CD4-positive, alpha-beta T cell (primary cell): ENCODE data around the gene CFAP20DC. TPM values are rescaled to one million over a fixed set of nuclear protein-coding genes. Genes with fewer than 3 reads are reported as not detected.

Experiments used
- ATAC-seq: fragments of 200-7000 bp; cut with Tn5 transposase; one replicate; pipeline ENCODE4 v1.10.0; 2022; ENCODE audit warnings: mild to moderate bottlenecking; ENCODE audit not compliant: poor library complexity
- CTCF ChIA-PET: fragments of 350-600 bp; sonication (Branson Sonifier 250); formaldehyde crosslinking; loops from one replicate; lab custom pipeline; 2021; ENCODE audit warnings: antibody characterized with exemption, inconsistent platforms; lab: Charles Lee
- POLR2A ChIA-PET: fragments of 350-600 bp; sonication (Branson Sonifier 250); formaldehyde crosslinking; loops from one replicate; lab custom pipeline; 2021; ENCODE audit warnings: antibody characterized with exemption, inconsistent platforms; lab: Charles Lee
- DNase-seq, 14 experiments: peaks; one replicate each; pipeline ENCODE4 v3.0.0-alpha.2; 2013 to 2020; ENCODE audit warnings: mixed read lengths in 2 of 14
- H3K27ac ChIP-seq, 2 donors: one replicate each; pipeline versions ENCODE4 v1.5.1 to v1.7.0; 2013; ENCODE audit warnings: low read length in 2 of 2, low read depth in 1 of 2, mild to moderate bottlenecking in 1 of 2
- H3K27me3 ChIP-seq, 2 experiments: 1 replicate in 1 of 2; 2 replicates in 1 of 2; pipeline versions ENCODE4 v1.6.1 to v1.7.0; 2013; ENCODE audit warnings: low read length in 2 of 2, control low read depth in 1 of 2, mild to moderate bottlenecking in 1 of 2, moderate library complexity in 1 of 2; ENCODE audit not compliant: insufficient read depth in 2 of 2, control insufficient read depth in 1 of 2
- H3K36me3 ChIP-seq: one replicate; pipeline ENCODE4 v1.6.1; 2013; ENCODE audit warnings: low read length, control low read depth; ENCODE audit not compliant: insufficient read depth
- H3K4me1 ChIP-seq: one replicate; pipeline ENCODE4 v1.6.1; 2013; ENCODE audit warnings: low read length, control low read depth; ENCODE audit not compliant: insufficient read depth
- H3K4me3 ChIP-seq: one replicate; pipeline ENCODE4 v1.5.1; 2013; ENCODE audit warnings: mild to moderate bottlenecking, low read length, moderate library complexity
- H3K9me3 ChIP-seq, 2 experiments: 1 replicate in 1 of 2; 2 replicates in 1 of 2; pipeline versions ENCODE4 v1.6.1 to v1.7.0; 2013; ENCODE audit warnings: low read length in 2 of 2, mild to moderate bottlenecking in 2 of 2, control low read depth in 1 of 2, moderate library complexity in 1 of 2; ENCODE audit not compliant: control insufficient read depth in 1 of 2, insufficient read depth in 1 of 2
- H3K27ac Mint-ChIP-seq: one replicate; pipeline ENCODE4 v1.8.0; 2020; ENCODE audit warnings: mixed read lengths
- H3K27me3 Mint-ChIP-seq: one replicate; pipeline ENCODE4 v1.8.0; 2021; ENCODE audit warnings: mixed read lengths
- H3K36me3 Mint-ChIP-seq: one replicate; pipeline ENCODE4 v1.8.0; 2021; ENCODE audit warnings: low read depth, mixed read lengths
- H3K4me1 Mint-ChIP-seq: one replicate; pipeline ENCODE4 v1.8.0; 2021; ENCODE audit warnings: low read depth, mixed read lengths
- H3K4me3 Mint-ChIP-seq: one replicate; pipeline ENCODE4 v1.8.0; 2020; ENCODE audit warnings: mild to moderate bottlenecking, mixed read lengths
- H3K9me3 Mint-ChIP-seq: one replicate; pipeline ENCODE4 v1.8.0; 2020; ENCODE audit warnings: mixed read lengths
- intact Hi-C, 2 experiments: fragments of 100-400 bp; cut with DNase I in 1 of 2; cut with micrococcal nuclease in 1 of 2; formaldehyde crosslinking; loops; one replicate each; pipeline versions ENCODE4 v1.15.1 to v1.9.0; 2023 to 2025; cut with DNase I, micrococcal nuclease
- total RNA-seq, 174 experiments: library from RNA in 2 of 174; stranded (reverse) in 2 of 174; gene quantifications; one replicate each; pipeline ENCODE4 v1.2.3 and lab custom pipeline; 2021 to 2026
- TF ChIP-seq, protein P1 (sequence below): fragments of 200-600 bp; IDR thresholded peaks from one replicate; pipeline ENCODE4 v1.8.0; 2022; ENCODE audit warnings: antibody characterized with exemption, mild to moderate bottlenecking

CFAP20DC gene
- total RNA-seq, 2 experiments from 2014 or later, result 0.11 to 0.20 TPM

DNA sequence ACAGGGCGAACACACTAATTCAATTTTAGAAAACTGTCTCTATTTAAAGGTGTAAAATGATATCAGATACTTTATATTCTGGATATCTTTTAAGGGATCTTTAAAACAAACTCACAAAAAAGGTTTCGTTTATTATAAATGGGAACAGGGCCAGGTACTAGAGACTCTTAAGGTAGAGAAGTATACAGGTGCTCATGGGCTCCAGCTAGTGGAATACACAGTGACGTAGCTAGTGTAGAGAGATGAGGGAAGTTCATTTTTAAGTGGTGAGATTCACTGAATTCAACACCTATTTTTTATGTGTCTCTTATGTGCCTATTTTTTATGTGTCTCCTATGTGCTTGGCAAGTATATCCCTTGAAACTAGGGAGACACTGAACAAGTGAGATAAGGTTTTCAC is 250.6 kb downstream of the CFAP20DC start:
- Histone ChIP-seq H3K27me3 (peaks cover 0 to 4% of the 10 kb centered on the region in 2 experiments), H3K36me3 (no peaks in the 10 kb centered on the region), H3K4me3 (no peak overlapping the region), H3K27ac (no peak overlapping the region), H3K4me1 (no peaks in the 10 kb centered on the region), H3K9me3 (peaks cover 0 to 4% of the 10 kb centered on the region in 2 experiments)
- POLR2A ChIA-PET, result no interaction called here
- no peak overlapping the region for H3K4me3 Mint-ChIP-seq
- H3K4me1 Mint-ChIP-seq, result no peaks in the 10 kb centered on the region
- no peaks in the 10 kb centered on the region for H3K9me3 Mint-ChIP-seq
- H3K36me3 Mint-ChIP-seq, result no peaks in the 10 kb centered on the region
- no peak overlapping the region for H3K27ac Mint-ChIP-seq
- ATAC-seq, result no peak
- CTCF ChIA-PET, result no interaction called here
- no peak for DNase-seq
- intact Hi-C loops, result no loop called here
- no peaks in the 10 kb centered on the region for H3K27me3 Mint-ChIP-seq
- TF ChIP-seq, protein P1, sequence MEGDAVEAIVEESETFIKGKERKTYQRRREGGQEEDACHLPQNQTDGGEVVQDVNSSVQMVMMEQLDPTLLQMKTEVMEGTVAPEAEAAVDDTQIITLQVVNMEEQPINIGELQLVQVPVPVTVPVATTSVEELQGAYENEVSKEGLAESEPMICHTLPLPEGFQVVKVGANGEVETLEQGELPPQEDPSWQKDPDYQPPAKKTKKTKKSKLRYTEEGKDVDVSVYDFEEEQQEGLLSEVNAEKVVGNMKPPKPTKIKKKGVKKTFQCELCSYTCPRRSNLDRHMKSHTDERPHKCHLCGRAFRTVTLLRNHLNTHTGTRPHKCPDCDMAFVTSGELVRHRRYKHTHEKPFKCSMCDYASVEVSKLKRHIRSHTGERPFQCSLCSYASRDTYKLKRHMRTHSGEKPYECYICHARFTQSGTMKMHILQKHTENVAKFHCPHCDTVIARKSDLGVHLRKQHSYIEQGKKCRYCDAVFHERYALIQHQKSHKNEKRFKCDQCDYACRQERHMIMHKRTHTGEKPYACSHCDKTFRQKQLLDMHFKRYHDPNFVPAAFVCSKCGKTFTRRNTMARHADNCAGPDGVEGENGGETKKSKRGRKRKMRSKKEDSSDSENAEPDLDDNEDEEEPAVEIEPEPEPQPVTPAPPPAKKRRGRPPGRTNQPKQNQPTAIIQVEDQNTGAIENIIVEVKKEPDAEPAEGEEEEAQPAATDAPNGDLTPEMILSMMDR, result no peak

GRCh38 chr3:58798312-58798711 is 251.5 kb downstream of the CFAP20DC start:
- CTCF ChIA-PET, result no interaction called here
- Mint-ChIP-seq H3K4me3 (no peak overlapping the region), H3K27me3 (no peaks in the 10 kb centered on the region), H3K36me3 (no peaks in the 10 kb centered on the region), H3K9me3 (no peaks in the 10 kb centered on the region), H3K4me1 (no peaks in the 10 kb centered on the region), H3K27ac (no peak overlapping the region)
- no peaks in the 10 kb centered on the region for H3K36me3 ChIP-seq
- H3K9me3 ChIP-seq, result peaks cover 0 to 4% of the 10 kb centered on the region in 2 experiments
- H3K4me1 ChIP-seq, result no peaks in the 10 kb centered on the region
- no peak for DNase-seq
- no peak overlapping the region for H3K27ac ChIP-seq
- POLR2A ChIA-PET, result no interaction called here
- H3K4me3 ChIP-seq, result no peak overlapping the region
- intact Hi-C loops, result no loop called here
- ATAC-seq, result no peak
- TF ChIP-seq, protein P1, result no peak
- H3K27me3 ChIP-seq, result peaks cover 0 to 4% of the 10 kb centered on the region in 2 experiments

DNA sequence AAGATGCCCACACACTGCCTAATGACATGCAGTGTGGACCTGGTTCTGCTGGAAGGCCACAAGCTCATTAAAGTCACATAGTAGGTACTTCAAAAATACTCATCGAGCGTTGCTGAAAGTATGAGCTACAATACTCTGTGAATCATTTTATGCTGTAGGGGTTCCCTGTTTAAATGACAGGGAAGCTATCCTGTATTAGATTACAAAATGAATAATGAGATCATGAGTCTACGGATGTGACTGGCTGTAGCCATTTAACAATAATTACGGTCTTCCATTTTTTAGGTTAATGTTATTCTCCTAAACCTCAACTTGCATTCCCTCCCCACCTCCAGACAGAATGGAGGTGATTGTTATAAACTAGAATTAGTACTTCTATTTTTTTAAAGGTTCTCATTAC is 255.1 kb downstream of the CFAP20DC start:
- no peak for ATAC-seq
- Mint-ChIP-seq H3K4me3 (no peak overlapping the region), H3K36me3 (no peaks in the 10 kb centered on the region), H3K4me1 (no peaks in the 10 kb centered on the region), H3K27me3 (no peaks in the 10 kb centered on the region), H3K9me3 (no peaks in the 10 kb centered on the region), H3K27ac (no peak overlapping the region)
- no peak overlapping the region for H3K4me3 ChIP-seq
- TF ChIP-seq, protein P1, result no peak
- intact Hi-C loops, result no loop called here
- ChIA-PET CTCF (no interaction called here), POLR2A (no interaction called here)
- H3K36me3 ChIP-seq, result no peaks in the 10 kb centered on the region
- DNase-seq, result no peak
- no peaks in the 10 kb centered on the region for H3K4me1 ChIP-seq
- H3K27ac ChIP-seq, result no peak overlapping the region
- H3K9me3 ChIP-seq, result peaks cover 0 to 4% of the 10 kb centered on the region in 2 experiments
- peaks cover 0 to 4% of the 10 kb centered on the region in 2 experiments for H3K27me3 ChIP-seq
